Gastroesophageal sphincter (tissue), 4 donors: Measurements from ENCODE around the gene PEX11A. TPM values are rescaled to one million over a fixed set of nuclear protein-coding genes. Genes with fewer than 3 reads are reported as not detected.
"Not testable (repeated sequence)": the region's sequence is repeated elsewhere in the genome, so short reads cannot be mapped to it uniquely, and the experiment has no call there.

ENCODE experiments used
- ATAC-seq: fragments of 150-250 bp; one replicate; pipeline ENCODE4 v1.9.1; 2016; ENCODE audit warnings: mild to moderate bottlenecking, moderate library complexity
- H3K27ac ChIP-seq, 4 donors: fragments of 200-600 bp; sonication (generic) in 3 of 4; 1 replicate in 3 of 4; 2 replicates in 1 of 4; pipeline ENCODE4 v1.5.1; 2016 to 2019
- H3K27me3 ChIP-seq: fragments of 200-600 bp; sonication (generic); one replicate; pipeline ENCODE4 v1.5.1; 2019
- H3K36me3 ChIP-seq, 2 donors: fragments of 200-600 bp; sonication (generic); one replicate each; pipeline ENCODE4 v1.5.1; 2019; ENCODE audit warnings: control low read depth in 1 of 2
- H3K4me1 ChIP-seq, 3 donors: fragments of 200-600 bp; sonication (generic); 1 replicate in 2 of 3; 2 replicates in 1 of 3; pipeline ENCODE4 v1.5.1; 2016 to 2019; ENCODE audit warnings: control low read depth in 2 of 3
- H3K4me3 ChIP-seq, 2 donors: fragments of 200-600 bp; sonication (generic); one replicate each; pipeline ENCODE4 v1.5.1; 2019; ENCODE audit warnings: mild to moderate bottlenecking in 1 of 2, moderate library complexity in 1 of 2
- H3K9me3 ChIP-seq, 3 donors: fragments of 200-600 bp; sonication (generic); one replicate each; pipeline ENCODE4 v1.5.1; 2017 to 2019; ENCODE audit warnings: control low read depth in 2 of 3
- CTCF ChIP-seq, 4 experiments: fragments of 200-600 bp in 2 of 4; fragments of 450-650 bp in 2 of 4; sonication (generic) in 1 of 4; IDR thresholded peaks; one replicate each; pipeline ENCODE4 v1.5.1; 2017 to 2019; ENCODE audit warnings: antibody characterized with exemption in 4 of 4, mild to moderate bottlenecking in 2 of 4, moderate library complexity in 2 of 4
- EP300 ChIP-seq: sonication (generic); formaldehyde crosslinking; IDR thresholded peaks from one replicate; pipeline ENCODE4 v1.6.1; 2017; ENCODE audit warnings: antibody characterized with exemption, mild to moderate bottlenecking
- POLR2A ChIP-seq, 2 donors: fragments of 450-650 bp; IDR thresholded peaks; one replicate each; pipeline ENCODE4 v1.6.1; 2017; ENCODE audit warnings: antibody characterized with exemption in 2 of 2, mild to moderate bottlenecking in 2 of 2, moderate library complexity in 1 of 2
- POLR2AphosphoS5 ChIP-seq: sonication (generic); formaldehyde crosslinking; IDR thresholded peaks from one replicate; pipeline ENCODE4 v1.6.1; 2017; ENCODE audit warnings: antibody characterized with exemption
- WGBS, 2 donors: methylation state at CpG; one replicate each; pipeline ENCODE4 v1.1.5; 2018; ENCODE audit warnings: low coverage in 1 of 2; 5-methylcytosine and 5-hydroxymethylcytosine counted together
- total RNA-seq, 4 donors: library from RNA; depleted of rRNA; stranded (reverse); fragments of >200 nt; gene quantifications; one replicate each; pipeline ENCODE4 v1.1.0, GENCODE V29; 2016

PEX11A gene
- total RNA-seq, 4 donors from 2014 or later: 11.6 to 17.6 (median 16.4) TPM

- Histone ChIP-seq H3K27ac (no peak overlapping the region), H3K36me3 (no peaks in the 10 kb centered on the region), H3K4me3 (no peak overlapping the region), H3K9me3 (no peaks in the 10 kb centered on the region), H3K4me1 (peaks cover 0 to 26% (median 6%) of the 10 kb centered on the region in 3 donors), H3K27me3 (no peaks in the 10 kb centered on the region)
- no peak for ATAC-seq
- whole genome bisulfite sequencing, 2 donors: 12 to 23% methylated on average over 2 of the region's 2 CpGs
- TF ChIP-seq POLR2A (IDR thresholded peaks at IDR 0.05) (no peak), EP300 (no peak), CTCF (IDR thresholded peaks at IDR 0.05) (no peak)
These were observed 2.5 kb upstream of the PEX11A start for GRCh38 chr15:89693091-89693490.

GRCh38 chr15:89689930-89690275 lies 651 bp downstream of the PEX11A start:
- Histone ChIP-seq H3K4me1 (peaks cover 0 to 48% (median 6%) of the 10 kb centered on the region in 3 donors), H3K36me3 (peaks cover 0 to 11% of the 10 kb centered on the region in 2 donors), H3K27ac (peak overlapping the region in 3 of 4 donors; percentile 61 to 79 (median 77)), H3K4me3 (peak overlapping the region; percentile 84 to 90)
- H3K9me3 ChIP-seq, ATAC-seq, H3K27me3 ChIP-seq: not testable (repeated sequence)
- 40 to 41% methylated on average over 1 to 5 of the region's 15 CpGs for WGBS, 2 donors

GRCh38 chr15:89686522-89686921 lies 4.0 kb downstream of the PEX11A start:
- no peak overlapping the region for H3K4me3 ChIP-seq
- H3K27ac ChIP-seq: peak overlapping the region in 1 of 4 donors; percentile 36
- H3K36me3 ChIP-seq: peaks cover 0 to 35% of the 10 kb centered on the region in 2 donors
- TF ChIP-seq CTCF (IDR thresholded peaks at IDR 0.05) (no peak), EP300 (no peak), POLR2AphosphoS5 (no peak), POLR2A (IDR thresholded peaks at IDR 0.05) (no peak)
- H3K27me3 ChIP-seq: no peaks in the 10 kb centered on the region
- H3K4me1 ChIP-seq: peaks cover 3 to 55% (median 6%) of the 10 kb centered on the region in 3 donors
- no peaks in the 10 kb centered on the region for H3K9me3 ChIP-seq
- ATAC-seq: no peak

- Histone ChIP-seq H3K4me1 (peaks cover 8 to 59% (median 9%) of the 10 kb centered on the region in 3 donors), H3K27ac (peak overlapping the region in 2 of 4 donors; percentile 22 to 36), H3K9me3 (no peaks in the 10 kb centered on the region), H3K27me3 (no peaks in the 10 kb centered on the region), H3K4me3 (no peak overlapping the region), H3K36me3 (peaks cover 0 to 35% of the 10 kb centered on the region in 2 donors)
- 65 to 75% methylated on average over 2 of the region's 2 CpGs for WGBS, 2 donors
- no peak for ATAC-seq
- no peak for TF ChIP-seq POLR2A (IDR thresholded peaks at IDR 0.05)
- no peak for TF ChIP-seq CTCF (IDR thresholded peaks at IDR 0.05)
- no peak for TF ChIP-seq POLR2AphosphoS5
- no peak for TF ChIP-seq EP300
These were observed 4.6 kb downstream of the PEX11A start for GRCh38 chr15:89685995-89686394.

- WGBS, 2 donors: 89 to 92% methylated on average over 2 of the region's 2 CpGs
- ATAC-seq: no peak
- peak overlapping the region; percentile 64 to 86 (median 80) for H3K27ac ChIP-seq
These were observed 9.4 kb downstream of the PEX11A start for GRCh38 chr15:89681146-89681545.

More at GRCh38 chr15:89681146-89681545, 9.4 kb downstream of the PEX11A start:
- no peaks in the 10 kb centered on the region for H3K27me3 ChIP-seq
- H3K36me3 ChIP-seq: peaks cover 0 to 34% of the 10 kb centered on the region in 2 donors
- no peaks in the 10 kb centered on the region for H3K9me3 ChIP-seq
- TF ChIP-seq CTCF (IDR thresholded peaks at IDR 0.05) (no peak), EP300 (no peak), POLR2AphosphoS5 (no peak), POLR2A (IDR thresholded peaks at IDR 0.05) (no peak)
- no peak overlapping the region for H3K4me3 ChIP-seq
- H3K4me1 ChIP-seq: peaks cover 11 to 37% (median 14%) of the 10 kb centered on the region in 3 donors
